Nephron progenitor cell (in vitro differentiated cells): ENCODE results near the gene PSMC3.

Experiments used
- DNase-seq: peaks from one replicate; pipeline ENCODE4 v3.0.0; 2021
- H3K27ac Mint-ChIP-seq: 2 replicates; pipeline ENCODE4 v1.8.0; 2021; ENCODE audit warnings: mild to moderate bottlenecking, moderate library complexity, mixed read lengths
- H3K27me3 Mint-ChIP-seq: 2 replicates; pipeline ENCODE4 v1.8.0; 2021; ENCODE audit warnings: mild to moderate bottlenecking, low read depth, mixed read lengths; ENCODE audit not compliant: poor library complexity
- H3K36me3 Mint-ChIP-seq: 2 replicates; pipeline ENCODE4 v1.8.0; 2021; ENCODE audit warnings: low read depth, mixed read lengths
- H3K4me1 Mint-ChIP-seq: 2 replicates; pipeline ENCODE4 v1.8.0; 2021; ENCODE audit warnings: mixed read lengths
- H3K4me3 Mint-ChIP-seq: 2 replicates; pipeline ENCODE4 v1.8.0; 2021; ENCODE audit warnings: mild to moderate bottlenecking, moderate library complexity, mixed read lengths
- H3K9me3 Mint-ChIP-seq: 2 replicates; pipeline ENCODE4 v1.8.0; 2021; ENCODE audit warnings: mild to moderate bottlenecking, moderate library complexity, mixed read lengths
- TF ChIP-seq, protein P1 (sequence below): fragments of 200-600 bp; sonication (generic); IDR thresholded peaks from 2 replicates; pipeline ENCODE4 v1.5.0; 2021; ENCODE audit warnings: antibody characterized with exemption

PSMC3 gene

DNA sequence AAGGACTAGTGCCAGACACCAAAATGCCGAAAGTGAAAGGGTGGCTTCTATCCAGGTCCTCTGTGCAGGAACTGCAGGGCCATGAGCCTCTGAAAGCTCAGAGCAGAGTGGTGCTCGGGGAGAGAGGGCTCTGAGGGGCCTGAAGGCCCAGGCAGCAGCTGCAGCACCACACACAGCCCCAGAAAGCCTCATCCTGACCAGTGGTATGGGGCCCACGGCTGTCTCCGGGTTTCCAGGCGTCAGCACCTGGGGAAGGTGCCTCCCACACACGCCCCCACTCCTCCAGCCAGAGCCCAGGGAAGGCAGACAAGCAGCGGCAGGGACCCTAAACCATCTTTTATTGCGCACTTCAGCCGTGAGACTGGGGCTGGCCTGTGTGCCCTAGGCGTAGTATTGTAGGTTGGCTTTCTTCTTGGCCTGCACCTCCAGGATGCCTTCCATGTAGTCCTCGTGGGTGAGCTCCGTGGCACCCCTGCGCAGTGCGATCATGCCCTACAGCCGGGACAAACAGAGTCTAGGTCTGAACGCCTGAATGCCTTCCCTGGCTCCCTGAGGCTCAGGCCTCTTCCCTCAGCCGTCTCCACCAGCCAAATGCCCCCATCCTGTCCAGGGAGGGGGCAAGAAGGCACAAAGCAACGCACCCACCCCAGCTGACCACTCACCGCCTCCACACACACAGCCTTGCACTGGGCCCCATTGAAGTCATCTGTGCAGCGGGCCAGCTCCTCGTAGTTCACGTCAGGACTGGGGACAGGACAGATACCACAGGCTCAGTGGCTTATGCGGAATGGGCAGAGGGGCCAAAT is 7.6 kb downstream of the PSMC3 start:
- no peak for DNase-seq
- no peaks in the 10 kb centered on the region for H3K27me3 Mint-ChIP-seq
- peak overlapping the region; percentile 80 for H3K27ac Mint-ChIP-seq
- no peaks in the 10 kb centered on the region for H3K9me3 Mint-ChIP-seq
- H3K4me3 Mint-ChIP-seq: no peak overlapping the region
- peaks cover 38% of the 10 kb centered on the region for H3K36me3 Mint-ChIP-seq
- H3K4me1 Mint-ChIP-seq: peaks cover 6% of the 10 kb centered on the region
- TF ChIP-seq, protein P1, sequence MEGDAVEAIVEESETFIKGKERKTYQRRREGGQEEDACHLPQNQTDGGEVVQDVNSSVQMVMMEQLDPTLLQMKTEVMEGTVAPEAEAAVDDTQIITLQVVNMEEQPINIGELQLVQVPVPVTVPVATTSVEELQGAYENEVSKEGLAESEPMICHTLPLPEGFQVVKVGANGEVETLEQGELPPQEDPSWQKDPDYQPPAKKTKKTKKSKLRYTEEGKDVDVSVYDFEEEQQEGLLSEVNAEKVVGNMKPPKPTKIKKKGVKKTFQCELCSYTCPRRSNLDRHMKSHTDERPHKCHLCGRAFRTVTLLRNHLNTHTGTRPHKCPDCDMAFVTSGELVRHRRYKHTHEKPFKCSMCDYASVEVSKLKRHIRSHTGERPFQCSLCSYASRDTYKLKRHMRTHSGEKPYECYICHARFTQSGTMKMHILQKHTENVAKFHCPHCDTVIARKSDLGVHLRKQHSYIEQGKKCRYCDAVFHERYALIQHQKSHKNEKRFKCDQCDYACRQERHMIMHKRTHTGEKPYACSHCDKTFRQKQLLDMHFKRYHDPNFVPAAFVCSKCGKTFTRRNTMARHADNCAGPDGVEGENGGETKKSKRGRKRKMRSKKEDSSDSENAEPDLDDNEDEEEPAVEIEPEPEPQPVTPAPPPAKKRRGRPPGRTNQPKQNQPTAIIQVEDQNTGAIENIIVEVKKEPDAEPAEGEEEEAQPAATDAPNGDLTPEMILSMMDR: no peak

DNA sequence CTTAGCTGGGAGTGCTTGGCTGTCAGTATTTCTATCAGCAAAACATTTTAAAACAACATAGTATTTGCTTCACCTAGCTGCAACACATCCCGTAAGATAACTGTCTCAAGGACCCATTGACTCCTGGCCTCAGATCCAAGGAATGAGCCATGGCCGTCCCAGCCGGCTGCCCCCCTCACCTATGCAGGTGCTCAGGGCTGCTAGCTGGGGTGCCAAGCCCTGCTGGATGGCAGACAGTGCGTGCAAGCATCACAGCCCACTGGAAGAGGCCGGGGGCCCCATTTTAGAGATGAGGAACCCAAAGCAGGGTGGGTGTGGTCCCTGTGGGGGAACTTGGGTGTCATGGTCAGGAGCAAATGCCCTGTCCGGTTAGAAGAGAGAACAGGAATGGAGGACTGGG is 8.5 kb downstream of the PSMC3 start:
- H3K36me3 Mint-ChIP-seq: peaks cover 38% of the 10 kb centered on the region
- DNase-seq: no peak
- H3K27ac Mint-ChIP-seq: peak overlapping the region; percentile 82
- TF ChIP-seq, protein P1: no peak
- peaks cover 7% of the 10 kb centered on the region for H3K4me1 Mint-ChIP-seq
- H3K4me3 Mint-ChIP-seq: no peak overlapping the region
- H3K9me3 Mint-ChIP-seq: no peaks in the 10 kb centered on the region
- H3K27me3 Mint-ChIP-seq: no peaks in the 10 kb centered on the region

DNA sequence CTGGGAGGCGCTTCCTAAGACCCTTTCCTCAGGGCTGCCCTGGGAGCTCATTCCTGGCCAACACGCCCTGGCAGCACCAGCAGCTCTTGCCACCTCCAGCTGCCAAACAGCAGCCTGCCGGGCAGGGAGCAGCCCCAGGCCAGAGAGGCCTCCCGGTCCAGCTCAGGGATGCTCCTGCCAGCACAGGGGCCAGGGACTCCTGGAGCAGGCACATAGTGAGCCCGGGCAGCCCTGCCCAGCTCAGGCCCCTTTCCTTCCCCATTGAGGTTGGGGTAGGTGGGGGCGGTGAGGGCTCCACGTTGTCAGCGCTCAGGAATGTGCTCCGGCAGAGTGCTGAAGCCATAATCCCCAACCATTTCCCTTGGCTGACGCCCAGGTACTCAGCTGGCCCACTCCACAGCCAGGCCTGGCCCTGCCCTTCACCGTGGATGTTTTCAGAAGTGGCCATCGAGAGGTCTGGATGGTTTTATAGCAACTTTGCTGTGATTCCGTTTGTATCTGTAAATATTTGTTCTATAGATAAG is 10.2 kb downstream of the PSMC3 start:
- Mint-ChIP-seq H3K27me3 (no peaks in the 10 kb centered on the region), H3K27ac (no peak overlapping the region), H3K36me3 (peaks cover 27% of the 10 kb centered on the region), H3K9me3 (no peaks in the 10 kb centered on the region), H3K4me3 (no peak overlapping the region), H3K4me1 (peaks cover 7% of the 10 kb centered on the region)
- no peak for DNase-seq
- TF ChIP-seq, protein P1: no peak

DNA sequence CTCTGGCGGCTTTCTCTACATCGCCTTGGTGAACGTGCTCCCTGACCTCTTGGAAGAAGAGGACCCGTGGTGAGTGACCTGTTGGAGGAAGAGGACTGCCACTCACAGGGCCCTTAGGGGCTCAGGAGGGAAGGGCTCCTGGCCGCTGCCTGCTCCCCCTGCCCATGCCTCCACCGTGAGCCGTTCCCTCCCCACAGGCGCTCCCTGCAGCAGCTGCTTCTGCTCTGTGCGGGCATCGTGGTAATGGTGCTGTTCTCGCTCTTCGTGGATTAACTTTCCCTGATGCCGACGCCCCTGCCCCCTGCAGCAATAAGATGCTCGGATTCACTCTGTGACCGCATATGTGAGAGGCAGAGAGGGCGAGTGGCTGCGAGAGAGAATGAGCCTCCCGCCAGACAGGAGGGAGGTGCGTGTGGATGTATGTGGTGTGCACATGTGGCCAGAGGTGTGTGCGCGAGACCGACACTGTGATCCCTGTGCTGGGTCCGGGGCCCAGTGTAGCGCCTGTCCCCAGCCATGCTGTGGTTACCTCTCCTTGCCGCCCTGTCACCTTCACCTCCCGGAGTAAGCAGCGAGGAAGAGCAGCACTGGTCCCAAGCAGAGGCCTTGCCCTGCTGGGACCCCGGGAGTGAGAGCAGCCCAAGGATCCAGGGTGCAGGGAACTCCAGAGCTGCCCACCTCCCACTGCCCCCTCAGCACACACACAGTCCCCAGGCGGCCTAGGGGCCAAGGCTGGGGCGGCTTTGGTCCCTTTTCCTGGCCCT is 11.0 kb downstream of the PSMC3 start:
- H3K4me3 Mint-ChIP-seq: no peak overlapping the region
- no peaks in the 10 kb centered on the region for H3K27me3 Mint-ChIP-seq
- peaks cover 22% of the 10 kb centered on the region for H3K36me3 Mint-ChIP-seq
- peak overlapping the region; percentile 39 for H3K27ac Mint-ChIP-seq
- H3K4me1 Mint-ChIP-seq: peaks cover 7% of the 10 kb centered on the region
- no peak for DNase-seq
- TF ChIP-seq, protein P1: no peak
- no peaks in the 10 kb centered on the region for H3K9me3 Mint-ChIP-seq

DNA sequence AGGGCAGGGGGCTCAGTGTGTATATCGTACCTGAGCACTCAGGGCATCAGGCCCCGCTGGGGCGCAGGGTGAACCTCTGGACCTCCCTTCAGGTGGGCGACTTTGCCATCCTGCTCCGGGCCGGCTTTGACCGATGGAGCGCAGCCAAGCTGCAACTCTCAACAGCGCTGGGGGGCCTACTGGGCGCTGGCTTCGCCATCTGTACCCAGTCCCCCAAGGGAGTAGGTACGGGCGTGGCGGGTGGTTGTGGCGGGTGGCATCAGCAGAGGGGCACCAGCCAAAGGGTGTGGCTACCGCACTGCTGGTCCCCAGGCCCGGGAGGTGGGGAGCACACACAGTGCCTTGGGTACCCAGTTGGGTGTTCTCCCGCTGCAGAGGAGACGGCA is 11.6 kb downstream of the PSMC3 start:
- Mint-ChIP-seq H3K9me3 (no peaks in the 10 kb centered on the region), H3K27ac (no peak overlapping the region), H3K36me3 (peaks cover 16% of the 10 kb centered on the region), H3K27me3 (no peaks in the 10 kb centered on the region), H3K4me1 (peaks cover 8% of the 10 kb centered on the region), H3K4me3 (no peak overlapping the region)
- DNase-seq: no peak
- TF ChIP-seq, protein P1: no peak
